Femur (tissue), 1 donor: ENCODE measurements around the gene CALHM3.

Experiments
- DNase-seq: peaks from one replicate; pipeline ENCODE4 v3.0.0-alpha.2; 2017

CALHM3 gene

DNA sequence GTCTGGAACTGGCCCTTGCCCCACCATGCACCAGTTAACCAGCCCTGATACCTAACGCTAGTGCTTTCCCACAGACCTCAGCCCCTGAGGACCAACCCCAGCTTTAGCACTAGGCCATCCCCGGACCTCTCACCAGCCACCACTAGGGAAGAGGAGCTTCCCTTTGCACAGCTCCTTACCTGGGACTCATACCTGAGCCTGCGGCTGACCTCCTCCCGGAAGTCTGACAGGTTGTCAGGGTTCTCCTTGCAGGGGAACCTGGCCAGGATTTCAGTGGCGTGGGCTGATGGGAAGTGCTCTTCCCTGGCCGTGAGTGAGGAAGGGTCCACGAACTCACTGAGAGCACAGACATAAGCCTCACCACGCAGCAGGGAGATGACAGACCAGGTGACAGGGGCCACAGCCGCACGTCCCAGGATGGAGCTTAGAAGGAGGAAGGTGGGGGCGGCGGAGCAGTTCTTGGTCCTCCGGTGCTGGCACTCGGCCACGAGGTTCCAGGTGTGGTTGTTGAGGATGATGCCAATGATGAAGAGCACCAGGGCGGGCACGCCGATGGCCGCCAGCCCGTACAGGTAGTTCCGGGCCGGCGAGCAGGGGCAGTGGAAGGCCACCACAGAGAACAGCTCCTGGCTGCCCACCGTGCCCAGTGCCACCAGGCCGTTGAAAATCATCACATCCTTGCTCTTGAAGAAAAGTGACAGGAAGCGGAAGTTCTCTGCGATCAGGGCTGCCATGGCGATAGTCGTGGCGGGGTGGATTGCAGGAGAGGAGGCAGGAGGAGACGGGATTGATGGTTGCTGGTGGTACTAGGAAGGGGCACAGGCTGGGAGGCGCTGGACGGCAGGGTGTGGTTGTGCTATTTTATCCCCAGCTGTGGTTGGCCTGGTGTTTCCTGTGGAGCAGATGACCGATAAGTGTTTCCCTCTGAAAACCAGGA, 29.6 kb downstream of the CALHM3 start:
- DNase-seq = no peak

DNA sequence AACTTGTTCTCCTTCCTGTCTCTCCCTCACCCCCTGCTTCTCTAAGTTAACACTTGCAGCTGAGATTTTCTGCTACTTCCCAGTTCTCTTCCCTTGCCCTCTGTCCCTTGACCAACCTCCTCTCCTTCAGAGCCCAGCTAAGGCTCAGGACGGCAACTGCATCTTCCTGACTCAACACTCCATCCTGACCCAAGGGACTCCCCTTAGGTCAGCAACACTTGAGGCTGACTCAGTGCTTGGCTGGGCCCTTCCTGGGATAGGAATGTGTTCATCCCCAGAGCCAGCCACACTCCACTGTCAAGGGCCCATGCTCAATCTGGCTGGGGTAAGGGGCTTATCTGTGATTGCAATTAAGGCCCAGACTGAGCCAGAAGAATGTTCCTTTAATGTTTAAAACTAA, 30.3 kb downstream of the CALHM3 start:
- DNase-seq = no peak

DNA sequence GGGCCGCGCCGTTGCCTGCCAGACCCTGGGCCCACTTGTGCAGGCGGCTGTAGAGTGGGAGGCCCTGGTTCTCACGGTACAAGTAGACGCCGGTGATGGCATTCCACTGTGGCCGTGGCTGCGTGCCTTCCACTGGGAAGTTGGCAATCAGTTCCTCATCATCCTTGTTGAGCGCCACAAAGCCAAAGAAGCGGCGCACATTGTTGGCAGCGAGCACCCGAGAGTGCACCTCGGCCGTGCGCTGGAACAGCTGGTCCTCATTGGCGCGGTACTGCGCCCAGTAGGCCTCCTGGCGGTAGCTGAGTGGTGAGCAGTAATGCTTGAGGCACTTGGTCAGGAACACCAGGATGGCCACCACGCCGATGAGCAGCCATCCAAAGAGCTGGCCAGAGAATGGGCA, 31.9 kb downstream of the CALHM3 start:
- no peak for DNase-seq

DNA sequence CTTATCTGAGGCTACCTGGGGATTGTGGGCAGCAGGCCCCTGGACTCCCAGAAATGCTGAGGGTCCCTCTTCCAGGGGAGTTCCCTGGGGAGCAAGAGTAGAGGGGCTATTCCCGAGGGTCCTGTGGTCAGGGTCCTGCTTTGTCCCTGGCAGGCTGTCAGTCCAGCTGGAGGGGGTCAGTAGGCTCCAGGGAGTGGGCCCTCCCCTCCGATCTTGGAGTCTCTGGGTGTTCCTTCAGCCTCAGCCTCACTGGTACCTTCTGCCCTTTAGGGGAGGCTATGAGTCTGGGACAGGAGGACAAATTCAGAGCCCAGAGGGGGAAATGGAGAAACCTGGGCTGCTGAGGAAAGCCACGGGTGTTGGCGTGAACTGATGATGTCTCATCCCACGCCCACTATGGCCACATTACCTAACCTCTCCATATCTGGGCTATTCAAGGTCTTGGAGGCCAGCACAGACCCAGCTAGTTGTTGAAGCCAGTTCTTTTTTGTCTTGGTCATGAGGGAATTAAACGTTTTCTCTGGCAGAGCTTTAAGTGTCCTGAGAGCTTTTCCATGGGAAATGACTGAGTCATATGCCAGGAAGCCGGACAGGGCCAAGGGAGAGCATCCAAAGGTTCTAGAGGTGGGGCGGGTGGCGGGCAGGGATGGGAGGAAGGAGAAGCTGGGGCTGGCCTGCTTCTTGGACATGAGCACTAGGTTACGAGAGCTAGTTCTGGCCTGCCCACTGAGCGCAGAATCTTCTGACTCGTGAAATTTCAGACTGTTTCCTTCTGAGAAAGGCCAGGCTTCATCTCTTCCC, 33.1 kb downstream of the CALHM3 start:
- no peak for DNase-seq

DNA sequence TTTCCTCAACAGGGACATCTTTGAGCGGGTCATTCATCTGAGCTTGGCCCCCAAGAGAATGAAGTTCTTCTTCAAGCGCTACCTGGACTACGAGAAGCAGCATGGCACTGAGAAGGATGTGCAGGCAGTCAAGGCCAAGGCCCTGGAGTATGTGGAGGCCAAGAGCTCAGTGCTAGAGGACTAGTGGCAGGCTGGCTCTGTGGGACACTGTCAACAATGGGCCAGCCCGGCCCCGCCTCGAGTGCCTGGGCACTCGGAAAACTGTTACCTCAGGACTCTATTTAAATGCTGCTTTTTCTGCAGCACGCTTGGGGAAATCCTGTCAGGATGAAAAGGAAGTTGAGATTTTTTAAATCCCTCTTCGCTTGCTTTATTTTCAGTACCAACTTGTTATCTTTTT, 33.7 kb downstream of the CALHM3 start:
- no peak for DNase-seq

DNA sequence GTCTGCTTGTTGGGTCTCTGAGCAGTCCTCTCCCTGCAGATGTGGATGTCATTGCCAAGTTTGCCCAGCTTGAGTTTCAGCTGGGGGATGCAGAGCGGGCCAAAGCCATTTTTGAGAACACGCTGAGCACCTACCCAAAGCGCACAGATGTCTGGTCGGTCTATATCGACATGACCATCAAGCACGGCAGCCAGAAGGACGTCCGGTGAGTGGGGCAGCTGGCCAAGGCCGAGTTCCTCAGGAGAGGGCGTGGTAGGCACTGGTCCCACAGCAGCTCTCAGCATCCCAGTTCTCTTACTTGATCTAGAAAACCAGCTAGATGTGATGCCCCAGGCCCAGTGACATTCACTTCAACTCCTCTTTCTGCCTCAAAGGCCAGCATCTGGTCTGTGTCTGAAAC, 34.6 kb downstream of the CALHM3 start:
- no peak for DNase-seq

DNA sequence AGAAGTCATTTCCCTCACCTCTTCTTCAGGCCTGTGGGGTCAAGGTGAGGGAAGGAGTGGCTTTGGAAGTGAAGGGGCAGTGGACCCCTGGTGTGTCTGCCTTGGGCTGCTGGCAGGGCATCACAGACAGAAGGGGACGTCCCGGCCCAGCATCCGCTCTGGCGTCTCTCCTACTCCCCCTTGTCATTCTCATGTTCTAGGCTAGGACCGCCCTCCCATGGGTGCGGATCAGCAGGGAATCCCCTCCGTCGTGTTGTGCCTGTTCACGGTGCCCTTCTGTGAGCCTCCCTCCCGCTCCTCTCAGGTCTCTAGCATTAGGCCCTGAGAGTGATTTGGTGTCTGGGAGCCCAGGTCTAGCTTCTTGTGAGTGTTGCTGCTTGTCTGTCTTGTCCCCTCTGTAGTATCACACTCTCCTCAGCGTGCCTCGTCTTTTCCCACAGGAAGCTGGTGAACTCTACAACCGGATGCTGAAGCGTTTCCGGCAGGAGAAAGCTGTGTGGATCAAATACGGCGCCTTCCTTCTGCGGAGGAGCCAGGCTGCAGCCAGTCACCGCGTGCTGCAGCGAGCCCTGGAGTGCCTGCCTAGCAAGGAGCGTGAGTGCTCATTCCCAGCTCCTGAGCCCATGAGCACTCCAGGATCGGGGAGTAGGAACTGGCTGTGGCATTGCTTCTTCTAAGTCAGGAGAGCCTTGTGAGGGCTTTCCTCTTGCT, 35.4 kb downstream of the CALHM3 start:
- no peak for DNase-seq

DNA sequence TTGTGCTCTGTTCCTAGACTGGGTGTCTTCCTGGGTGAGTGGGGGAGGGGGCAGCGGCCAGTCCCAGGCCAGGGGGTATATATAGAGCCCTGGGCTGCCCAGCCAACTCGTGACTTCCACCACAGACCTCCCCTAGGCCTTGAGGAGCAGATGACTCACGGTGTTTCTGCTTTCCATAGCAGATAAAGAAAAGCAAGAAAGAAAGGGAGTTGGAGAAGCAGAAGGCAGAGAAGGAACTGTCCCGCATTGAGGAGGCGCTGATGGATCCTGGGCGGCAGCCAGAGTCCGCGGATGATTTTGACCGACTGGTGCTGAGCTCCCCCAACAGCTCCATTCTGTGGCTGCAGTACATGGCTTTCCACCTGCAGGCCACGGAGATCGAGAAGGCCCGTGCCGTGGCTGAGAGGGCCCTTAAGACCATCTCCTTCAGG, 37.0 kb downstream of the CALHM3 start:
- DNase-seq = no peak

DNA sequence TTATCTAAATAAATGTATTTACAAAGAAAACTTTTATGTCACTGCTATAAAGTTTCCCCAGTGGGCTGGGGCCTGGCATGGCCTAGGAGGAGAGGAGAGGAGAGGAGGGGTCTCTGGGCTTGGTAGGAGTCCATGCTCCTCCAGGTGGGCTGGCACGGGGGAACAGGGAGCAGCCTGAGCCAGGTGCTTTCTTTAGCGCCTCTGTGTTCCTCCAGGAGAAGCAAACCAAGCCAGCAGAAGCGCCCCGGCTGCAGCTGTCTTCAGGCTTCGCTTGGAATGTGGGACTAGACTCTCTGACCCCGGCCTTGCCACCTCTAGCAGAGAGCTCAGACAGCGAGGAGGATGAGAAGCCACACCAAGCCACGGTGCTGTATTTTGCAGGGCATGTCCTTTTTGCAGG, 37.4 kb downstream of the CALHM3 start:
- DNase-seq = no peak

DNA sequence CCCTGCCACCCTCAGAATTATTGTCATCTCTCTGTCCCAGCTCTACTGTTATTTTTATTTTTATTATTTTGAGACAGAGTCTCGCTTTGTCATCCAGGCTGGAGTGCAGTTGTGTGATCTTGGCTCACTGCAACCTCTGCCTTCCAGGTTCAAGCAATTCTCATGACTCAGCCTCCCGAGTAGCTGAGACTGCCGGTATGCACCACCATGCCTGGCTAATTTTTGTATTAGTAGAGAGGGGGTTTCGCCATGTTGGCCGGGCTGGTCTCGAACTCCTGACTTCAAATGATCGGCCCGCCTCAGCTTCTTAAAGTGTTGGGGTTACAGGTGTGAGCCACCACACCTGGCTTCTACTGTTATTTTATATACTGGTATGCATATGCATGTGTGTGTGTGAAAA, 37.8 kb downstream of the CALHM3 start:
- no peak for DNase-seq

DNA sequence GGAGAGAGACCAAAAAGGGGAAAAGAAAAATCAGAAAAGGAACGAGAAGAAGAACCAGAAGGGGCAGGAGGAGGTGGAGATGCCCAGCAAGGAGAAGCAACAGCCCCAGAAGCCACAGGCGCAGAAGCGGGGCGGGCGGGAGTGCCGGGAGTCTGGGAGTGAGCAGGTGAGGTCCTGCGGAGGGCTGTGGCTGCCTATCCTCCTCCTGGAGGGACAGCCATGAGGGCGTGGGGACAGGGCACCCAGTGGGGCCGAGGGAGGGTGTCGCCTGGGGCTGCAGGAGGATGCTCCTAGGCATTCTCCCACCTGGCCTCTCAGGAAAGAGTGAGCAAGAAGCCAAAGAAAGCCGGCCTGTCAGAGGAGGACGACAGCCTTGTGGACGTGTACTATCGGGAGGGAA, 38.6 kb downstream of the CALHM3 start:
- DNase-seq = no peak

DNA sequence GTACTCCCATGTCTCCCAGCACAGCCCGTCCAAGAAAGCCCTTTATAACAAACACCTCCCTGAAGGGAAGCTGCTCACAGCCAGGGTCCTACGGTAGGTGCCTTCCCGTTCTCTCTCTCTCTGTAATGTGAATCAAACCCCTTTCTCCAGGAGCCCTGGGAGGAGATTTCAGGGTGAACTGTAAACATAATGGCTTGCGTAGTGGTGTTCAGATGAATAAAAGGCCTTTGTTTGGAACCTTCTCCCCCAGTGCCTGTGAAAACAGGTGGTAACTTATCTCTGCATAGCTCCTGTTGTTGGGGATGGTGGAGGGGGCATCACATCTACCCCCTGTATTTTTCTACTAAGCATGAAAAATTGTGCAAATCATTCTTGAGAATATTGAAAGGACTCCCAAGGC, 39.3 kb downstream of the CALHM3 start:
- no peak for DNase-seq

DNA sequence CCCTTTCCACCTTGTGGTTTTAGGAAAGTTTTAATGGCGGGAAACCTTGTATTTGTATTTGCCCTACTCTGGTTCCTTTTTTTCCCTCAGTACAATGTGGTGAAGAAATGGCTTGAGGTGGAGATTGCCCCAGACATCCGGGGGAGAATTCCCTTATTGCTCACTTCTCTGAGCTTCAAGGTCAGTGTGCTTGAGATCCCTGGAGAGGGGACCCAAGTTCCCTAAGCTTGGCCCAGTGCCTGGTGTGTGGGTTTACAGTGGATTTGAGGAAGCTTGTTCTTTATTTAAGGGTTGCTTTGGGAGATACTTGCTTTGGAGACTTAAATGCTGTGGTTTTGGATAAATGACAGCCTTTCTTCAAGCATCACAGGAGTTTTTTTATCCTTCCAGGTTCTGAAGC, 45.2 kb downstream of the CALHM3 start:
- no peak for DNase-seq

DNA sequence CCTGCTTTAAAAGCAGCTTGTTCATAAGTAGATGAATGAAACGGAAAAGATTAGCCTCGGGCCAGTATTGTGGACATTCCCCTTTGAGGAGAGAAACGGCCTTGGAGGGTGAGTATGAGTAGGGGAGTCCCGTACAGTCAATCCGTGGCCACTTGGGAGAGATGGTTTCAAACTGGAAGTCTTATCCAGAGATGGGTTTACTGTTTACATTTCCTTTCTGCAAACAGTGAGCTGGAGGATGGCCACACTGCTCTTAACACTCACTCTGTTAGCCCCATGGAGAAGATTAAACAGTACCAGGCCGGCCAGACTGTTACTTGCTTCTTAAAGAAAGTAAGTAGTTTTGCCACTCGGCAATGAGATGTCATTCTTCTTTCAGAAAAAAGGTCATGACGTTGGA, 47.1 kb downstream of the CALHM3 start:
- DNase-seq = no peak

DNA sequence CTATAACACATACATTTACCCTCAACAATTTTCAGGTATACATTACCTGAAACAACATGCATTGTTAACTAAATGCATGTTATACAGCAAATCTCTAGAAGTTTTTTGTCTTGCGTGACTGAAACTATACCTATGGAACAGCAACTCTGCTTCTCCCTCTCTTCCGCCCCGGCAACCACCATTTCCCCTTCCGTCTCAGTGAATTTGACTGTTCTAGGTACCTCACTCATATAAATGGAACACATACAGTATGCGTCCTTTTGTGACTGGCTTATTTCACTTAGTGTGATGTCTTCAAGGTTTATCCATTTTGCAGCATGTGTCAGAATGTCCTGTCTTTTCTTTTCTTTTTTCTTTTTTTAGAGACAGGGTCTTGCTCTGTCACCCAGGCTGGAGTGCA, 49.4 kb downstream of the CALHM3 start:
- no peak for DNase-seq

DNA sequence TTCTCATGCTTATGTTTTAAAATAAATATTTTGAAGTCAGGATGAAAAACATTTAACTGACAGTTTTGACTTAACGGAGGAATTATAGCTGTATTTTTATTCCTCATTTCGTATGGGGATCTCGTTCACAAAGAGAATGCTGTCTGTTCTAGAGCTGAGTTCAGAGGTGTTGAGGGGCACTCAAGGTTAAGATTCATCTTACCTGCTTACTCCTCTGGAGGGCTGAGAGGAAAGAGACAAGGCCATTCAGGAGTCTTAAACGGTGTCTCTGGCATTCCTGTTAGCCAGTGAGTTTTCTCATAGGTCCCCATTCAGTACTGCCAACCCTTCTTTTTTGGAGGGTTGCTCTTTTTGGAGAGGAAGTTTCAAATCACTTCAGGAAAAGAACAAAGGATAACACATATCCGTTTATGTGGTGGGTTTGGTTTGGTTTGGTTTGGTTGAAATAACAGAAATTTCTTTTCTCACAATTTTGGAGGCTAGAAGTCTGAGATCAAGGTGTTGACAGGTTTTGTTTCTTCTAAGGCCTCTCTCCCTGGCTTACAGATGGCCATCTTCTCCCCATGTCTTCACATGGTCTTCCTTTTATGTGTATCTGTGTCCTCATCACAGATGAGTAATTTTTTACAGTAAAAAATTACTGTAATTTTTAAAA, 49.9 kb downstream of the CALHM3 start:
- no peak for DNase-seq

DNA sequence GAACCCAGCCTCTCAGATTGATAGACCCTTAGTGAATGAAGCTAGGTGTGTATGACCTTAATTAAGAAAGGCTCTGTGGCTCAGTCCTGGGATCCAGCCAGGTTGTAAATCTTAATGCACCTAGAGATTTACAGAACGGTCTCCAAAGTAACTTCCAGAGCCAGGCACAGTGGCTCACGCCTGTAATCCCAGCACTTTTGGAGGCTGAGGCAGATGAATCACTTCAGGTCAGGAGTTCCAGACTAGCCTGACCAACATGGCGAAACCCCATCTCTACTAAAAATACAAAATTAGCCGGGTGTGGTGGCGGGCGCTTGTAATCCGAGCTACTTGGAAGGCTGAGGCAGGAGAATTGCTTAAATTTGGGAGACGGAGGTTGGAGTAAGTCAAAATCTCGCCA, 51.2 kb downstream of the CALHM3 start:
- DNase-seq = no peak

DNA sequence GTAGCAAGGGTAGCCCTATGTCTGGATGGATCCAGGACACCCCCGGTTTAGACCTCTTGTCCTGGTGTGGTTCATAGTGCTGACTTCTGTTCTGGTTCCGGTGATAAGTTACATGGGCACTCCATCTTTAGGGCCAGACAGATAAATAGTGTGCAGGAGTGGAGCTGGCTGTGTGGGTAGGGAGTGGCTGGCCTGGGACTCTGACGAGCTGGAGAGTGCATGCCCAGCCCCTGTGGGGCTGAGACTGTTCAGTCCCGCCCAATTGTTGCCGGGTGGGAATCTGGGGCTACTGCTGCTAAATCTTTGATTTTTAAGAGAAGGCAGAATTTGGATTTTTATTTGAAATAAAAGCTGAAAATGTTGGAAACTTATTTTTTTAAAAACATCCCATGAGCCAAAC, 55.3 kb downstream of the CALHM3 start:
- no peak for DNase-seq
